SH-SY5Y (cell line): Measurements from ENCODE around the gene TBC1D19.
A peak's percentile ranks its signal among the peaks of the same experiment; 100 is the strongest.

Source experiments
- GATA2 ChIP-seq: IDR thresholded peaks from 2 replicates; pipeline ENCODE4 v1.6.1; 2011; ENCODE audit warnings: mild to moderate bottlenecking, low read depth, low read length
- GATA3 ChIP-seq: IDR thresholded peaks from 2 replicates; pipeline ENCODE4 v1.6.1; 2011; ENCODE audit warnings: low read depth, mild to moderate bottlenecking, low read length, moderate library complexity

Gene TBC1D19

GRCh38 chr4:26583865-26584652 is at the start of gene TBC1D19:
TSS of gene TBC1D19 (plus strand) at chr4:26584084. CDS start at chr4:26584194, 110 bp downstream.
- TF ChIP-seq GATA2 (0 out of 2 replicates have a peak, but pooled peaks have one; percentile 14), GATA3 (no peak)

GRCh38 chr4:26542991-26543390 is 40.9 kb upstream of the TBC1D19 start:
- TF ChIP-seq GATA3 (no peak), GATA2 (no peak)

GRCh38 chr4:26544421-26544820 is 39.5 kb upstream of the TBC1D19 start:
- no peak for TF ChIP-seq GATA2
- TF ChIP-seq GATA3 = no peak

GRCh38 chr4:26557164-26557563 is 26.7 kb upstream of the TBC1D19 start:
- no peak for TF ChIP-seq GATA3
- TF ChIP-seq GATA2 = no peak

- no peak for TF ChIP-seq GATA3
- TF ChIP-seq GATA2 = no peak
Measured at GRCh38 chr4:26558166-26558895, 25.6 kb upstream of the TBC1D19 start.

- TF ChIP-seq GATA3 (no peak), GATA2 (no peak)
Measured at GRCh38 chr4:26566133-26566532, 17.8 kb upstream of the TBC1D19 start.

- TF ChIP-seq GATA2 (no peak), GATA3 (no peak)
Measured at GRCh38 chr4:26568446-26568994, 15.4 kb upstream of the TBC1D19 start.

GRCh38 chr4:26570596-26570995 is 13.3 kb upstream of the TBC1D19 start:
- TF ChIP-seq GATA2 (no peak), GATA3 (no peak)

- TF ChIP-seq GATA2 (no peak), GATA3 (no peak)
Measured at GRCh38 chr4:26573389-26573794, 10.5 kb upstream of the TBC1D19 start.

GRCh38 chr4:26574563-26574962 is 9.3 kb upstream of the TBC1D19 start:
- no peak for TF ChIP-seq GATA2
- no peak for TF ChIP-seq GATA3

- TF ChIP-seq GATA3 (no peak), GATA2 (no peak)
Measured at GRCh38 chr4:26576231-26576739, 7.6 kb upstream of the TBC1D19 start.

- TF ChIP-seq GATA2 (no peak), GATA3 (no peak)
Measured at GRCh38 chr4:26577066-26577465, 6.8 kb upstream of the TBC1D19 start.

GRCh38 chr4:26579169-26579568 is 4.7 kb upstream of the TBC1D19 start:
- TF ChIP-seq GATA2 (no peak), GATA3 (no peak)

- TF ChIP-seq GATA2 = no peak
- TF ChIP-seq GATA3 = no peak
Measured at GRCh38 chr4:26583538-26583864, 383 bp upstream of the TBC1D19 start.

- TF ChIP-seq GATA2 = no peak
- TF ChIP-seq GATA3 = no peak
Measured at GRCh38 chr4:26584725-26585124, 841 bp downstream of the TBC1D19 start.

GRCh38 chr4:26589705-26590104 is 5.8 kb downstream of the TBC1D19 start:
- no peak for TF ChIP-seq GATA3
- no peak for TF ChIP-seq GATA2
